Keratinocyte (primary cell): Measurements from ENCODE around the gene ZNF841. TPM values are rescaled to one million over a fixed set of nuclear protein-coding genes. Genes with fewer than 3 reads are reported as not detected.

ENCODE experiments used
- DNase-seq: peaks from one replicate; pipeline ENCODE4 v3.0.0-alpha.2; 2011; ENCODE audit warnings: low read depth, missing footprints, low spot score
- FAIRE-seq: peaks from 2 replicates; lab custom pipeline; 2011; peaks lifted over from hg19 to GRCh38; lab: Jason Lieb, UNC
- H2AFZ ChIP-seq: 2 replicates; pipeline ENCODE4 v1.6.0; 2012; ENCODE audit warnings: low read length, control low read depth, inconsistent platforms; ENCODE audit not compliant: control insufficient read depth
- H3K27ac ChIP-seq: 2 replicates; pipeline ENCODE4 v1.5.1; 2011; ENCODE audit warnings: low read length; ENCODE audit not compliant: control insufficient read depth, insufficient read depth
- H3K27me3 ChIP-seq: 3 replicates; pipeline ENCODE4 v1.6.0; 2011; ENCODE audit warnings: low read length; ENCODE audit not compliant: control insufficient read depth, insufficient read depth; ENCODE audit errors: extremely low read depth
- H3K36me3 ChIP-seq, 2 experiments: 2 replicates in 1 of 2; 3 replicates in 1 of 2; pipeline ENCODE4 v1.5.1; 2011; ENCODE audit warnings: low read length in 2 of 2, mild to moderate bottlenecking in 1 of 2; ENCODE audit not compliant: control insufficient read depth in 2 of 2, insufficient read depth in 2 of 2; ENCODE audit errors: extremely low read depth in 1 of 2
- H3K4me1 ChIP-seq: 3 replicates; pipeline ENCODE4 v1.5.1; 2011; ENCODE audit warnings: low read length; ENCODE audit not compliant: control insufficient read depth, insufficient read depth; ENCODE audit errors: extremely low read depth
- H3K4me2 ChIP-seq: 3 replicates; pipeline ENCODE4 v1.6.0; 2011; ENCODE audit warnings: low read depth, low read length; ENCODE audit not compliant: control insufficient read depth, insufficient read depth; ENCODE audit errors: extremely low read depth
- H3K4me3 ChIP-seq, 3 experiments: fragments of 200-600 bp in 1 of 3; sonication (generic) in 1 of 3; 2 replicates in 2 of 3; 3 replicates in 1 of 3; pipeline ENCODE4 v1.5.1; 2011 to 2016; ENCODE audit warnings: low read length in 3 of 3, mild to moderate bottlenecking in 3 of 3, control low read depth in 2 of 3, inconsistent platforms in 1 of 3, low read depth in 1 of 3, mixed read lengths in 1 of 3, mixed run types in 1 of 3, moderate library complexity in 1 of 3; ENCODE audit not compliant: control insufficient read depth in 2 of 3, insufficient read depth in 2 of 3; ENCODE audit errors: extremely low read depth in 1 of 3
- H3K79me2 ChIP-seq: 2 replicates; pipeline ENCODE4 v1.6.0; 2012; ENCODE audit warnings: low read length; ENCODE audit not compliant: control insufficient read depth, insufficient read depth
- H3K9ac ChIP-seq: 3 replicates; pipeline ENCODE4 v1.6.0; 2011; ENCODE audit warnings: low read length; ENCODE audit not compliant: control insufficient read depth, insufficient read depth; ENCODE audit errors: extremely low read depth
- H3K9me1 ChIP-seq: 3 replicates; pipeline ENCODE4 v1.6.0; 2011; ENCODE audit warnings: low read length; ENCODE audit not compliant: control insufficient read depth, insufficient read depth; ENCODE audit errors: extremely low read depth
- H3K9me3 ChIP-seq: 2 replicates; pipeline ENCODE4 v1.5.1; 2012; ENCODE audit warnings: low read depth, low read length; ENCODE audit not compliant: control insufficient read depth
- H4K20me1 ChIP-seq: 3 replicates; pipeline ENCODE4 v1.6.0; 2011; ENCODE audit warnings: low read length; ENCODE audit not compliant: control insufficient read depth, insufficient read depth; ENCODE audit errors: extremely low read depth
- EZH2 ChIP-seq: IDR thresholded peaks from one replicate; pipeline ENCODE4 v1.6.1; 2012; ENCODE audit warnings: inconsistent platforms, mild to moderate bottlenecking, low read length, moderate library complexity
- dilution Hi-C: fragments of 300-500 bp; cut with MboI; formaldehyde crosslinking; loops from one replicate; pipeline ENCODE4 v1.7.0; 2020; ENCODE audit warnings: low sequenced_read_pairs; ENCODE audit not compliant: extremely low pct_ligation_motif_present
- polyA plus RNA-seq, 5 experiments: library from polyadenylated mRNA; depleted of rRNA in 3 of 5; stranded (reverse) in 3 of 5; stranded (forward) in 1 of 5; unstranded in 1 of 5; fragments of >200 nt; gene quantifications; 1 replicate in 1 of 5; 2 replicates in 3 of 5; 3 replicates in 1 of 5; pipeline versions ENCODE4 v1.2.1 to v1.2.3, GENCODE V29; 2011 to 2012; ENCODE audit warnings: missing spikeins in 2 of 5, low read depth in 1 of 5, low replicate concordance in 1 of 5
- TF ChIP-seq, protein P1 (sequence below), 3 experiments: IDR thresholded peaks in 1 of 3; conservative IDR thresholded peaks in 1 of 3; optimal IDR thresholded peaks in 1 of 3; 2 replicates in 2 of 3; 3 replicates in 1 of 3; pipeline versions ENCODE3 to v1.5.1; 2011; ENCODE audit warnings: low read length in 3 of 3, mild to moderate bottlenecking in 3 of 3, moderate library complexity in 2 of 3, control low read depth in 1 of 3, inconsistent platforms in 1 of 3; ENCODE audit not compliant: insufficient read depth in 2 of 3; ENCODE audit errors: extremely low read depth in 1 of 3

ZNF841 gene
- polyA plus RNA-seq, 1 donor (not counting 4 experiments of a cell fraction or from before 2014, with no cell fraction given), result 14.6 TPM

DNA sequence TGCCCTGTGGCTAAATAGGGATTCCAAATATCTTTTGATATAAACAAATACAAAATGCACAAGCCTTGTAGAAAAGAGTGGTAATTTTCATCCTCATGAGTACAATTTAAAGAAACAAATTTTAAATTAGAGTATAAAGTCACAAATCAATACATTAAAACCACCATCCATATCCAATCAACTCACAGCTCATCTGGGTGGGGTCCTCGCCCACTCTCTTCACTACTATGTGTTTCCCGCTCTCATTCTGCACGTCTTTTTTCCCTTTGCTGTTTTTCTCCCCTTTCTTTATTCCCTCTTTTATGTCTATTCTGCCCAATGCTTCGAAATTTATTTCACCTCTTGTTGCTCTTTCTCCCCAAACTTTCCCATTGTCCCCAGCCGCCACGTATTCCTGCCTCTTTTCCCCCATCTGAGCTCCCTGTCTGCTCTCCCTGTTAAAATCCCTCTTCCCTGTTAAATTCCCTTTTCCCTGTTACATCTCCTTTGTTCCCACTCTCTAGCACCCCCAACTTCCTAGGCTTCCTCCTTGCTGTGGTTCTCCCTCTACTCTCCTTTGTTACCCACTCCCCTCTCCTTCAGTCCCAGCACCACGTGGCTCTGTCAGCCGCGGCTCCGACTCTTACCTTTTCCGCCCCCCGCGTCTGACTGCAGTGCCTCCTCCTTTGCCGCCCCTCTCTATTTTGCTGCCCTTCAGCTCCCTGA lies 42.9 kb upstream of the ZNF841 start:
- no peaks in the 10 kb centered on the region for H3K27me3 ChIP-seq
- peak overlapping the region; percentile 85 for H3K9ac ChIP-seq
- no peak for FAIRE-seq
- dilution Hi-C loops, result no loop called here
- no peak for DNase-seq
- peaks cover 0 to 2% of the 10 kb centered on the region in 2 experiments for H3K36me3 ChIP-seq
- H3K27ac ChIP-seq, result peak overlapping the region; percentile 87
- peaks cover 8% of the 10 kb centered on the region for H3K9me3 ChIP-seq
- H4K20me1 ChIP-seq, result no peaks in the 10 kb centered on the region
- H3K4me2 ChIP-seq, result peak overlapping the region; percentile 86
- no peaks in the 10 kb centered on the region for H3K9me1 ChIP-seq
- H3K4me1 ChIP-seq, result peaks cover 22% of the 10 kb centered on the region
- TF ChIP-seq EZH2, result no peak
- TF ChIP-seq, protein P1, sequence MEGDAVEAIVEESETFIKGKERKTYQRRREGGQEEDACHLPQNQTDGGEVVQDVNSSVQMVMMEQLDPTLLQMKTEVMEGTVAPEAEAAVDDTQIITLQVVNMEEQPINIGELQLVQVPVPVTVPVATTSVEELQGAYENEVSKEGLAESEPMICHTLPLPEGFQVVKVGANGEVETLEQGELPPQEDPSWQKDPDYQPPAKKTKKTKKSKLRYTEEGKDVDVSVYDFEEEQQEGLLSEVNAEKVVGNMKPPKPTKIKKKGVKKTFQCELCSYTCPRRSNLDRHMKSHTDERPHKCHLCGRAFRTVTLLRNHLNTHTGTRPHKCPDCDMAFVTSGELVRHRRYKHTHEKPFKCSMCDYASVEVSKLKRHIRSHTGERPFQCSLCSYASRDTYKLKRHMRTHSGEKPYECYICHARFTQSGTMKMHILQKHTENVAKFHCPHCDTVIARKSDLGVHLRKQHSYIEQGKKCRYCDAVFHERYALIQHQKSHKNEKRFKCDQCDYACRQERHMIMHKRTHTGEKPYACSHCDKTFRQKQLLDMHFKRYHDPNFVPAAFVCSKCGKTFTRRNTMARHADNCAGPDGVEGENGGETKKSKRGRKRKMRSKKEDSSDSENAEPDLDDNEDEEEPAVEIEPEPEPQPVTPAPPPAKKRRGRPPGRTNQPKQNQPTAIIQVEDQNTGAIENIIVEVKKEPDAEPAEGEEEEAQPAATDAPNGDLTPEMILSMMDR (optimal IDR thresholded peaks at IDR 0.05 in 1 of 3, IDR thresholded peaks at IDR 0.05 in 1 of 3, conservative IDR thresholded peaks at IDR 0.05 in 1 of 3; ENCODE audit: extremely low read depth in 1 of 3, insufficient read depth in 2 of 3, low read length in 3 of 3), result no peak
- H3K4me3 ChIP-seq, result peak overlapping the region; percentile 72 to 94 (median 91)
- H2AFZ ChIP-seq, result peak overlapping the region; percentile 97
- H3K79me2 ChIP-seq, result peaks cover 45% of the 10 kb centered on the region

DNA sequence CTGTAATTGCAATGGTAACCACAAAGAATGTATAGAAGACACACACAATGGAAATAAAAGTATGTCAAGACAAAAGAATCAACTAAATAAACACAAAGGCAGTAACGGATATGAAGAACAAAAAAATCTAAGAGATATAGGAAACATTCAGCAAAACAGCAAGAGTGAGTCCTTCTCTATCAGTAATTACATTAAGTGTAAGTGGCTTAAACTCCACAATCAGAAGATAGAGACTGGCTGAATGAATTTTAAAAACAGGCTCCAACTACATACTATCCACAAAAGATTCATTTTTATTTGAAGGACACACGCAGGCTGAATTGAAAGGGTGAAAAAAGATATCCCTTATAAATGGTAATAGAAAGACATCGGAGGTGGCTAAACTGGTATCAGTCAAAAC lies 24.7 kb upstream of the ZNF841 start:
- Histone ChIP-seq H3K9me3 (peaks cover 36% of the 10 kb centered on the region), H3K27me3 (no peaks in the 10 kb centered on the region), H3K79me2 (no peaks in the 10 kb centered on the region), H3K9ac (no peak overlapping the region), H4K20me1 (no peaks in the 10 kb centered on the region), H2AFZ (no peak overlapping the region), H3K4me3 (no peak overlapping the region), H3K36me3 (peaks cover 17 to 26% of the 10 kb centered on the region in 2 experiments), H3K4me1 (no peaks in the 10 kb centered on the region), H3K27ac (no peak overlapping the region), H3K9me1 (no peaks in the 10 kb centered on the region), H3K4me2 (no peak overlapping the region)
- TF ChIP-seq, protein P1 (optimal IDR thresholded peaks at IDR 0.05 in 1 of 3, IDR thresholded peaks at IDR 0.05 in 1 of 3, conservative IDR thresholded peaks at IDR 0.05 in 1 of 3; ENCODE audit: extremely low read depth in 1 of 3, insufficient read depth in 2 of 3, low read length in 3 of 3), result no peak
- TF ChIP-seq EZH2, result no peak
- dilution Hi-C loops, result no loop called here
- FAIRE-seq (no peak), DNase-seq (no peak)
